ENCODE measurements around the gene MARK3. TPM values are rescaled to one million over a fixed set of nuclear protein-coding genes. Genes with fewer than 3 reads are reported as not detected.

Gene MARK3
- polyA plus RNA-seq, 1 donor (not counting 4 experiments of a cell fraction or from before 2014, with no cell fraction given) = 133 TPM

DNA sequence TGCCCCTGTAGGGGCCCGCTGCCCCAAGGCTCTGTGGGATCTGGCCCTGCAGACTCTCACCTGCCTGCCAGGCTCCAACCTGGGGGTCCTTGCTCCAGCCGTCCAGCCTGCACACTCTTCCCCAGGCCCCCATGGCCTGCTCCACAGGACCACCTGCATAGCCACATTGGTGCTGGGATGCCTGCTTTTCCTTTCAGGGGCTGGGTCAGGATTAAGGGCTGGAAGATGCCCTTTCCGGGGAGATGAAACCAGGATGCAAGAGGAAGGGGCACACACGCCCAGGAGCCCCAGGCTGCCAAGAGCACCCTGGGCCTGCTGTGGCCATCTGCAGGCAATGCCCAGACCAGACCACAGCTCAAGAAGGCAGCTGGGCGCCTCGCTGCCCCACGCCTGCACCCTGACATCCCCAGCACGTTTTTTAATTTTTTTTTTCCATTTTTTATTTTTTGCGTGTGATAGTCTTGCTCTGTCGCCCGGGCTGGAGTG, 162.3 kb downstream of the MARK3 start:
- Histone ChIP-seq H3K27ac (ENCODE audit: control insufficient read depth, insufficient read depth, low read length) (no peak overlapping the region), H2AFZ (ENCODE audit: control insufficient read depth, low read length) (no peak overlapping the region), H3K36me3 (ENCODE audit: control insufficient read depth in 2 of 2, extremely low read depth in 1 of 2, insufficient read depth in 2 of 2, low read length in 2 of 2) (no peaks in the 10 kb centered on the region), H3K4me3 (ENCODE audit: control insufficient read depth in 2 of 3, extremely low read depth in 1 of 3, insufficient read depth in 2 of 3, low read depth in 1 of 3, low read length in 3 of 3) (no peak overlapping the region), H3K9me1 (ENCODE audit: control insufficient read depth, extremely low read depth, insufficient read depth, low read length) (peaks cover 8% of the 10 kb centered on the region), H3K79me2 (ENCODE audit: control insufficient read depth, insufficient read depth, low read length) (no peaks in the 10 kb centered on the region), H3K9me3 (ENCODE audit: control insufficient read depth, low read depth, low read length) (no peaks in the 10 kb centered on the region), H3K9ac (ENCODE audit: control insufficient read depth, extremely low read depth, insufficient read depth, low read length) (no peak overlapping the region), H3K4me2 (ENCODE audit: control insufficient read depth, extremely low read depth, insufficient read depth, low read depth, low read length) (no peak overlapping the region), H4K20me1 (ENCODE audit: control insufficient read depth, extremely low read depth, insufficient read depth, low read length) (peaks cover 7% of the 10 kb centered on the region), H3K4me1 (ENCODE audit: control insufficient read depth, extremely low read depth, insufficient read depth, low read length) (peaks cover 16% of the 10 kb centered on the region), H3K27me3 (ENCODE audit: control insufficient read depth, extremely low read depth, insufficient read depth, low read length) (no peaks in the 10 kb centered on the region)
- dilution Hi-C loops (cut with MboI; ENCODE audit: extremely low pct_ligation_motif_present, low sequenced_read_pairs) = no loop called here
- FAIRE-seq (no peak), DNase-seq (ENCODE audit: low read depth, low spot score) (no peak)
- no peak for TF ChIP-seq CTCF (optimal IDR thresholded peaks at IDR 0.05 in 1 of 3, IDR thresholded peaks at IDR 0.05 in 1 of 3, conservative IDR thresholded peaks at IDR 0.05 in 1 of 3; ENCODE audit: extremely low read depth in 1 of 3, insufficient read depth in 2 of 3, low read length in 3 of 3)
- no peak for TF ChIP-seq EZH2 (IDR thresholded peaks at IDR 0.05; ENCODE audit: low read length)

DNA sequence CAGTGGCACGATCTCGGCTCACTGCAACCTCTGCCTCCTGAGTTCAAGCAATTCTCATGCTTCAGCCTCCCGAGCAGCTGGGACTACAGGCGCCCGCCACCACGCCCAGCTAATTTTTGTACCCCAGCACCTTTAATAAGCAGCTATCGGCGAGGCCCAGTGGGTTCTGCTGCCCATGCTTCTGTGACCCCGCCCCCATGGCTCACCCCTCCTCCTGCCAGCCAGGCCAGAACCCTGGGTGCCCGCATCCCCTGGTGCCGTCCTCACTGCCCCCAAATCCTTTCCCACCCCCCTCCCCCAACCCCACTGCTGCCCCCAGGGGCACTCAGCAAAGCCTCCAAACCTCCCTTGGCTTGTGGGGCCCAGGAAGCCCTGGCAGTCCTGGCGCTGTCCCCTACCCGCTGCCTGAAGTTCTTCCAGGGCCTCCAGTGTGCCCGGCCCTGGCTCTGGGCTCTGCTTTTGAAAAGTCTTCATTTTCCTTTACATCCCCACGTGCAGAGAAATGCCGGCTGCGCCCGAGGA, 162.8 kb downstream of the MARK3 start:
- Histone ChIP-seq H3K4me1 (ENCODE audit: control insufficient read depth, extremely low read depth, insufficient read depth, low read length) (peaks cover 20% of the 10 kb centered on the region), H3K27ac (ENCODE audit: control insufficient read depth, insufficient read depth, low read length) (no peak overlapping the region), H3K79me2 (ENCODE audit: control insufficient read depth, insufficient read depth, low read length) (no peaks in the 10 kb centered on the region), H4K20me1 (ENCODE audit: control insufficient read depth, extremely low read depth, insufficient read depth, low read length) (peaks cover 10% of the 10 kb centered on the region), H3K4me3 (ENCODE audit: control insufficient read depth in 2 of 3, extremely low read depth in 1 of 3, insufficient read depth in 2 of 3, low read depth in 1 of 3, low read length in 3 of 3) (no peak overlapping the region), H3K27me3 (ENCODE audit: control insufficient read depth, extremely low read depth, insufficient read depth, low read length) (no peaks in the 10 kb centered on the region), H3K9me3 (ENCODE audit: control insufficient read depth, low read depth, low read length) (no peaks in the 10 kb centered on the region), H3K9me1 (ENCODE audit: control insufficient read depth, extremely low read depth, insufficient read depth, low read length) (peaks cover 11% of the 10 kb centered on the region), H2AFZ (ENCODE audit: control insufficient read depth, low read length) (no peak overlapping the region), H3K36me3 (ENCODE audit: control insufficient read depth in 2 of 2, extremely low read depth in 1 of 2, insufficient read depth in 2 of 2, low read length in 2 of 2) (no peaks in the 10 kb centered on the region), H3K4me2 (ENCODE audit: control insufficient read depth, extremely low read depth, insufficient read depth, low read depth, low read length) (no peak overlapping the region), H3K9ac (ENCODE audit: control insufficient read depth, extremely low read depth, insufficient read depth, low read length) (no peak overlapping the region)
- FAIRE-seq (no peak), DNase-seq (ENCODE audit: low read depth, low spot score) (no peak)
- TF ChIP-seq EZH2 (IDR thresholded peaks at IDR 0.05; ENCODE audit: low read length) (no peak), CTCF (optimal IDR thresholded peaks at IDR 0.05 in 1 of 3, IDR thresholded peaks at IDR 0.05 in 1 of 3, conservative IDR thresholded peaks at IDR 0.05 in 1 of 3; ENCODE audit: extremely low read depth in 1 of 3, insufficient read depth in 2 of 3, low read length in 3 of 3) (no peak)
- dilution Hi-C loops (cut with MboI; ENCODE audit: extremely low pct_ligation_motif_present, low sequenced_read_pairs) = no loop called here
